ENCODE data around the gene PPP2R2D. TPM values are rescaled to one million over a fixed set of nuclear protein-coding genes. Genes with fewer than 3 reads are reported as not detected.

The PPP2R2D gene
- total RNA-seq, 1 donor from 2014 or later: 28.3 TPM

- Histone ChIP-seq H3K27me3 (peaks cover 34% of the 10 kb centered on the region), H3K9me3 (no peaks in the 10 kb centered on the region), H3K27ac (no peak overlapping the region), H3K4me1 (no peaks in the 10 kb centered on the region), H3K36me3 (no peaks in the 10 kb centered on the region), H3K4me3 (no peak overlapping the region)
- ATAC-seq (no peak), DNase-seq (peak; percentile 58)
- intact Hi-C loops (cut with DNase I): no loop called here
- no peak for TF ChIP-seq CTCF (IDR thresholded peaks at IDR 0.05)
Observed at GRCh38 chr10:131858583-131859340, 42.0 kb upstream of the PPP2R2D start.

DNA sequence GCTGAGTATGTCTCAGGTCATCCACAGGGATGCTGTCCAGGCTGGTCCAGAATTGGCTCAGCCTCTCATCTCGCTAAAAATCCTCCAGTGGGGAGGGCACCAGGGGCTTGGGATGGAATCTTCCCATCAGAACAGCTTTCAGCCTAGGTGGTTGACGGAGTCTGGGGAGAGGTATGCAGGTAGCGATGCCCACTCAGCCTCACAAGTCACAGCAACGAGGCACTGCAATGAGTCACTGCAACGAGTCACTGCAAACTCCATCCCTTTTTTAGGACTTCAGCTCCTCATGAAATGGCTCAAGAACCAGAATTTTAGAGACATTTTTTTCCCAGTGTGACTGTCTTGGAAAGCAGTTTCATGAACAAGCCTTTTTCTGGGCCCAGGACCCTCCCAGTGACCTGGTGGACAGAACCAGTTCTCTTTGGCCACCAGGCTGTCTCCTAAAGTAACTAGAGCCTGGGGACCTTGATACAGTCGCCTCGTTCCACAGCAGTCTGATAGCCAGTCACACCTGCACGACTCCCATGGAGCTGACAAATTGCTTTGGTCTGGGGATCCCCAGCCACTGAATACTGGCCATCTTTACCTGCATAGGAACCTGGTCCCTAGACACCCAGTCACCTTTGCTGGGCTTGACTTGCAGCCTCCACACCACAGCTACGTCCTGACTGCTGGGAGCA is 41.3 kb upstream of the PPP2R2D start:
- ATAC-seq: no peak
- Histone ChIP-seq H3K27ac (no peak overlapping the region), H3K36me3 (no peaks in the 10 kb centered on the region), H3K4me3 (no peak overlapping the region), H3K4me1 (no peaks in the 10 kb centered on the region), H3K27me3 (peaks cover 33% of the 10 kb centered on the region), H3K9me3 (no peaks in the 10 kb centered on the region)
- peak; percentile 13 for DNase-seq
- TF ChIP-seq CTCF (IDR thresholded peaks at IDR 0.05): no peak
- intact Hi-C loops (cut with DNase I): no loop called here

DNA sequence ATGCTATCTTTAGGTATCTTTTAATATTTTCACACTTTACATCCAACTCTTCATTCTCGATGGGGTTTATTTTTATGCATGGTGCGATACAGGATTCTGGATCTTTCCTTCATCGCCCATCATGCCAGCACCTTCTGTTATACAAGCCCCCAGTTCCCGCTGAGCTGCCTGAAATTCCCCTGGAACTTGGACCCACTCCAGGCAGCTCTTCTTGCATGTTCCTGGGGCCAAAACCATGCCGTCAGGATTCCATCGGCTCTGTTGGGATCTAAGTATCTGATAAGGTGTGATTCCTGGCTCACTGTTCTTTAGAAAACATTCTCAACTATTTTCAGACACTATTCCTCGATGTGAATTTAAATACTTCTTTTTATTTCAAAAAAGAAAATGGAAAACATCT is 40.5 kb upstream of the PPP2R2D start:
- H3K36me3 ChIP-seq: no peaks in the 10 kb centered on the region
- intact Hi-C loops (cut with DNase I): no loop called here
- H3K4me3 ChIP-seq: no peak overlapping the region
- DNase-seq (peak; percentile 22), ATAC-seq (no peak)
- H3K4me1 ChIP-seq: no peaks in the 10 kb centered on the region
- no peak for TF ChIP-seq CTCF (IDR thresholded peaks at IDR 0.05)
- H3K9me3 ChIP-seq: no peaks in the 10 kb centered on the region
- no peak overlapping the region for H3K27ac ChIP-seq
- H3K27me3 ChIP-seq: peaks cover 35% of the 10 kb centered on the region

DNA sequence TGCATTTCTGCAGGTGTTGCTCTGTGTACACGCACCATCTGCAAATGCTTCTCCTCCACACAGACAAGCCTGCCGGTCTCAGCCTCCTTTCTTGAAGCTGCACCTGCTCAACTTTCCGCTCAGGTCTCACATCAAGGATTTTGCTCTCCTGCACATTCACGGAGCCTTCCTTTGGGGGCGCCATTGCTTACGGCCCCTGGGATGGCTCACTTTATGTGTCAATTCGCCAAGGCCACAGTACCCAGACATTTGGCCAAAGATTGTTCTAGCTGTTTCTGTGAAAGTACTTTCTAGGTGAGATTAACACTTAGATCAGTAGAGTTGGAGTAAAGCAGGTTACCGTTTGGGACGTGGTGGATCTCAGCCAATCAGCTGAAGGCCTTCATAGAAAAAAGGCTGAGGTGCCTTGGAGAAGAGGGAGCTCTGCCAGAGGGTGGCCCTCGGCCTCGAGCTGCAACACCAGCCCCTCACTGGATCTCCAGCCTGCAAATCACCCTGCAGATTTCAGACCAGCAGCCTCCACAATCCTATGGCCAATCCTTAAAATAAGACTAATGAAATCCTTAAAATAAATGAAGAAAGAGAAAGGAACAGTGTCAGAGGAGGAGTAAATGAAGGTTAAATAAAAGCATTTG is 39.9 kb upstream of the PPP2R2D start:
- H3K27ac ChIP-seq: no peak overlapping the region
- DNase-seq (peak; percentile 11), ATAC-seq (no peak)
- H3K36me3 ChIP-seq: no peaks in the 10 kb centered on the region
- intact Hi-C loops (cut with DNase I): no loop called here
- no peaks in the 10 kb centered on the region for H3K4me1 ChIP-seq
- H3K4me3 ChIP-seq: no peak overlapping the region
- H3K27me3 ChIP-seq: peaks cover 31% of the 10 kb centered on the region
- H3K9me3 ChIP-seq: no peaks in the 10 kb centered on the region
- no peak for TF ChIP-seq CTCF (IDR thresholded peaks at IDR 0.05)

DNA sequence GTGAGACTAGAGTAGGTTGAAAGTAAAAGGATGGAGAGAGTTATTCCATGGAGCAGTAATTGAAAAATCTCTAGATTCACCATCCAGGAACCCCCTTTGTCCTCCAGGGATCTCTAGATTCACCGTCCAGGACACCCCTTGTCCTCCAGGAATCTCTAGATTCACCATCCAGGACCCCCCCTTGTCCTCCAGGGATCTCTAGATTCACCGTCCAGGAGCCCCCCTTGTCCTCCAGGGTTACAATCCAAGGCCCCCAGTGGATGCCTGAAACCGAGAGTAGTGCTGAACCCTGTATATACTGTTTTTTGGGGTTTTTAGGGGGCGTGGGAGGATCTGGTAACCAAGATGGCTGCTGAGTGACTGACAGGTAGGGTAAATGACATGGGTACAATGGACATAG is 38.3 kb upstream of the PPP2R2D start:
- Histone ChIP-seq H3K27me3 (peaks cover 30% of the 10 kb centered on the region), H3K36me3 (no peaks in the 10 kb centered on the region), H3K4me1 (no peaks in the 10 kb centered on the region), H3K4me3 (no peak overlapping the region), H3K9me3 (no peaks in the 10 kb centered on the region), H3K27ac (no peak overlapping the region)
- intact Hi-C loops (cut with DNase I): no loop called here
- DNase-seq (no peak), ATAC-seq (peak; percentile 13)
- no peak for TF ChIP-seq CTCF (IDR thresholded peaks at IDR 0.05)

Data from upper lobe of right lung (tissue), 1 donor.